Psoas muscle (tissue), 8 donors: ENCODE measurements around the gene COMMD6. TPM values are rescaled to one million over a fixed set of nuclear protein-coding genes. Genes with fewer than 3 reads are reported as not detected.

Experiments
- ATAC-seq, 4 donors: fragments of 200-7000 bp; cut with Tn5 transposase; one replicate each; pipeline ENCODE4 v1.9.1; 2020; ENCODE audit warnings: moderate library complexity in 3 of 4, mild to moderate bottlenecking in 2 of 4
- DNase-seq, 2 donors: peaks; one replicate each; pipeline ENCODE4 v3.0.0-alpha.2; 2020
- H3K27ac ChIP-seq: fragments of 200-600 bp; one replicate; pipeline ENCODE4 v1.8.0; 2022
- H3K27me3 ChIP-seq, 3 donors: fragments of 200-600 bp in 1 of 3; one replicate each; pipeline versions ENCODE4 v1.6.1 to v1.8.0; 2013 to 2022; ENCODE audit warnings: low read length in 2 of 3, mild to moderate bottlenecking in 2 of 3, moderate library complexity in 1 of 3; ENCODE audit not compliant: insufficient read depth in 3 of 3
- H3K36me3 ChIP-seq, 2 donors: fragments of 200-600 bp in 1 of 2; one replicate each; pipeline versions ENCODE4 v1.6.1 to v1.8.0; 2013 to 2022; ENCODE audit warnings: low read depth in 1 of 2, mild to moderate bottlenecking in 1 of 2, moderate library complexity in 1 of 2; ENCODE audit not compliant: insufficient read depth in 1 of 2
- H3K4me1 ChIP-seq: fragments of 200-600 bp; one replicate; pipeline ENCODE4 v1.8.0; 2022
- H3K4me3 ChIP-seq: fragments of 200-600 bp; one replicate; pipeline ENCODE4 v1.8.0; 2022; ENCODE audit warnings: mild to moderate bottlenecking
- H3K9me3 ChIP-seq: fragments of 200-600 bp; one replicate; pipeline ENCODE4 v1.8.0; 2022
- CTCF ChIP-seq: fragments of 200-600 bp; IDR thresholded peaks from one replicate; pipeline ENCODE4 v1.8.0; 2022; ENCODE audit warnings: antibody characterized with exemption
- WGBS, 3 donors: extraction: QIAGEN DNeasy Blood & Tissue Kit; methylation state at CpG; one replicate each; pipeline versions ENCODE4 v1.1.6 to v1.1.7; 2013; 5-methylcytosine and 5-hydroxymethylcytosine counted together
- intact Hi-C, 2 donors: fragments of 100-400 bp; cut with DNase I; formaldehyde crosslinking; loops; one replicate each; pipeline versions ENCODE4 v1.11.0 to v1.14.2; 2022
- polyA plus RNA-seq, 3 donors: library from polyadenylated mRNA; stranded (reverse); fragments of 200-250 nt; gene quantifications; one replicate each; pipeline ENCODE4 v1.2.3, GENCODE V29; 2013
- total RNA-seq, 4 donors: library from RNA; stranded (reverse); fragmentation: NEBNext Ultra II Directional in 2 of 4; extraction: Animal tissue kit (Norgen Biotek cat#: 25700) in 2 of 4; gene quantifications; one replicate each; pipeline versions ENCODE4 v1.2.1 to v1.2.4, GENCODE V29; 2021 to 2023
- donor health status: healthy with polysubstance abuse.
- donor health status: DM: no; HTN: no; CAD: no; lungs with moderate emphysema.
- donor health status: Bipolar disorder and iron deficiency.
- donor health status: healthy.
- donor health status: DM: yes; HTN: yes; CAD: no.
- donor health status: DM: no; HTN: no; CAD: no.
- donor health status: DM: no; HTN: no; CAD: no.
- donor health status: DM: yes; HTN: yes; CAD: no.

Gene COMMD6
- total and polyA plus RNA-seq, 7 donors = 34.1 to 80.6 (median 46.8) TPM

- intact Hi-C loops = no loop called here
- ATAC-seq (peak in 2 of 4 donors; percentile 19 to 39), DNase-seq (no peak)
- WGBS, 3 donors = 29 to 44% (median 35%) methylated on average over 1 of the region's 1 CpG
- Histone ChIP-seq H3K27me3 (no peaks in the 10 kb centered on the region), H3K4me1 (peaks cover 18% of the 10 kb centered on the region), H3K27ac (peak overlapping the region; percentile 34), H3K4me3 (peak overlapping the region; percentile 5), H3K9me3 (no peaks in the 10 kb centered on the region), H3K36me3 (peaks cover 0 to 16% of the 10 kb centered on the region in 2 donors)
- TF ChIP-seq CTCF = no peak
These were observed 18.2 kb upstream of the COMMD6 start for GRCh38 chr13:75555836-75556235.

DNA sequence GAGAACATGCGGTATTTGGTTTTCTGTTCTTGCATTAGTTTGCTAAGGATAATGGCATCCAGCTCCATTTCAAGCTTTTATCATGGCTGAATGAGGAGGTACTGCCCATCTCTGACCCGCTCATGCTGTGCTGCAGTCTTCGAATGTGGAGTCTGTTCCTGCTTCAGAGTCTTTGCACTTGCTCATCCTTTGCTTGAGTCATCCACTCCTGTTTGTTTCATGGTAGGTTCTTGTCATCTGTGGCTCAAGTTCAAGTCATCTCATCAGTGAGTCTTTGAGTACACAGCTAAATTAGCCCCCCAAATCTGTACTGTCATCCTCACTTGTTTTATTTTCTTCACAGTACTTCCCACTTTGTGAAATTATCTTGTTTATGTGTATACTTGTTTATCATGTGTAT lies 17.3 kb upstream of the COMMD6 start:
- Histone ChIP-seq H3K36me3 (peaks cover 0 to 13% of the 10 kb centered on the region in 2 donors), H3K4me3 (no peak overlapping the region), H3K4me1 (peaks cover 22% of the 10 kb centered on the region), H3K27me3 (no peaks in the 10 kb centered on the region), H3K9me3 (no peaks in the 10 kb centered on the region), H3K27ac (no peak overlapping the region)
- no peak for ATAC-seq
- TF ChIP-seq CTCF = no peak
- intact Hi-C loops = no loop called here
- no peak for DNase-seq
- WGBS, 3 donors = 95 to 98% (median 98%) methylated on average over 3 of the region's 3 CpGs

DNA sequence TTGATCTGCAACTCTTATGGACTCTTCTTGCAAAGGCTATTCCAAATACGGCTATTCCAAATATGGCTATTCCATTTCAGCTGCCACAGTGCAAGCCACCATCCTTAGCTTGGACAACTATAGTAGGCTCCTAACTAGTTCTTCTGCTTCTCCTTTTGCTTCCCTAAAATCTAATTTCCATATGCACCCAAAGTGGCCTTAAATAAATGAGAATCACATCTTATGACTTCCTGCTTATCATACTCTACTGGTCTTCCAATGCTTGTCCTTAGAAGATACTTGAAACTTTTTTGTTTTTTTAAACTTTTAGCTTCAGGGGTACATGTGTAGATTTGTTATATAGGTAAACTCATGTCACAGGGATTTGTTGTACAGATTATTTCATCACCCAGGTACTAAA lies 16.8 kb upstream of the COMMD6 start:
- no peak for TF ChIP-seq CTCF
- Histone ChIP-seq H3K9me3 (no peaks in the 10 kb centered on the region), H3K4me3 (no peak overlapping the region), H3K27me3 (no peaks in the 10 kb centered on the region), H3K27ac (no peak overlapping the region), H3K4me1 (peaks cover 22% of the 10 kb centered on the region), H3K36me3 (peaks cover 0 to 13% of the 10 kb centered on the region in 2 donors)
- ATAC-seq = no peak
- 93 to 100% (median 97%) methylated on average over 1 of the region's 1 CpG for WGBS, 3 donors
- DNase-seq = no peak
- intact Hi-C loops = no loop called here

DNA sequence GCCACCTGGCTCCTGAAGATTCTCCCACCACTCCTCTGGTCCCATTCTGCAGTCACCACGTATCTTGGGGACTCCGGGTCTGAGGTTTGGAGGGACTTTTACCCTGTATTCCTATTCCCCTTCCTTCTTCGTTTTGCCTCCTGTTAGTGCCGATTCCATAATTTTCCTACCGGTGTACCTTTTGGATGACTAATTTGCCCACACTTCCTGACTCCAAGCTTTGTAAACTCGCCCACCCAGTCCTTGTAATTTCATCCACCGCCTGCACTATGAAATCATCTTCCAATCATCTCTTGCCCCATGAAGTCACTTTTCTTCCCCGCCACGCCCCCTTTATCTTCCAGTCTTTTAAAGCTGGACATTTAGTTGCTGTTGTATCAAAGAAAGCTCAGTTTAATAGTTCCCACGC lies 12.5 kb upstream of the COMMD6 start:
- Histone ChIP-seq H3K27ac (peak overlapping the region; percentile 92), H3K9me3 (no peaks in the 10 kb centered on the region), H3K4me3 (peak overlapping the region; percentile 85), H3K4me1 (peaks cover 16% of the 10 kb centered on the region), H3K27me3 (no peaks in the 10 kb centered on the region), H3K36me3 (peaks cover 0 to 13% of the 10 kb centered on the region in 2 donors)
- DNase-seq (no peak), ATAC-seq (peak in 3 of 4 donors; percentile 15 to 49 (median 32))
- intact Hi-C loops = no loop called here
- no peak for TF ChIP-seq CTCF
- WGBS, 3 donors = 3 to 4% (median 3%) methylated on average over 10 of the region's 10 CpGs
